Endodermal cell (in vitro differentiated cells): ENCODE measurements around the gene ZNF331. TPM values are rescaled to one million over a fixed set of nuclear protein-coding genes. Genes with fewer than 3 reads are reported as not detected.

Experiments
- DNase-seq: peaks from one replicate; pipeline ENCODE4 v3.0.0-alpha.2; 2017
- H3K27ac ChIP-seq: 2 replicates; pipeline ENCODE4 v1.5.1; 2013; ENCODE audit warnings: mild to moderate bottlenecking, low read depth, low read length, moderate library complexity
- H3K27me3 ChIP-seq: 2 replicates; pipeline ENCODE4 v1.6.1; 2013; ENCODE audit warnings: mild to moderate bottlenecking, low read length, moderate library complexity; ENCODE audit not compliant: insufficient read depth, control insufficient read depth, poor library complexity, severe bottlenecking
- H3K36me3 ChIP-seq: 2 replicates; pipeline ENCODE4 v1.7.0; 2013; ENCODE audit warnings: mild to moderate bottlenecking, low read length, moderate library complexity; ENCODE audit not compliant: control insufficient read depth, insufficient read depth
- H3K4me1 ChIP-seq: one replicate; pipeline ENCODE4 v1.7.0; 2013; ENCODE audit warnings: low read length; ENCODE audit not compliant: control insufficient read depth, insufficient read depth
- H3K4me3 ChIP-seq: 2 replicates; pipeline ENCODE4 v1.5.1; 2013; ENCODE audit warnings: mild to moderate bottlenecking, low read length, moderate library complexity
- H3K9ac ChIP-seq: 2 replicates; pipeline ENCODE4 v1.6.1; 2013; ENCODE audit warnings: mild to moderate bottlenecking, low read length, moderate library complexity; ENCODE audit not compliant: poor library complexity, severe bottlenecking; ENCODE audit errors: extremely low read depth
- H3K9me3 ChIP-seq: 2 replicates; pipeline ENCODE4 v1.6.1; 2013; ENCODE audit warnings: mild to moderate bottlenecking, low read length, moderate library complexity; ENCODE audit not compliant: control insufficient read depth
- H3K27ac Mint-ChIP-seq: 2 replicates; pipeline ENCODE4 v1.8.0; 2020; ENCODE audit warnings: mixed read lengths
- H3K27me3 Mint-ChIP-seq: 2 replicates; pipeline ENCODE4 v1.8.0; 2021; ENCODE audit warnings: mild to moderate bottlenecking, mixed read lengths; ENCODE audit not compliant: insufficient read depth
- H3K36me3 Mint-ChIP-seq: 2 replicates; pipeline ENCODE4 v1.8.0; 2020; ENCODE audit warnings: low read depth, mixed read lengths
- H3K4me1 Mint-ChIP-seq: 2 replicates; pipeline ENCODE4 v1.8.0; 2020; ENCODE audit warnings: mixed read lengths
- H3K4me3 Mint-ChIP-seq: 2 replicates; pipeline ENCODE4 v1.8.0; 2020; ENCODE audit warnings: mild to moderate bottlenecking, moderate library complexity, mixed read lengths
- H3K9me3 Mint-ChIP-seq: 2 replicates; pipeline ENCODE4 v1.8.0; 2020; ENCODE audit warnings: mild to moderate bottlenecking, mixed read lengths
- WGBS, 2 experiments: methylation state at CpG; one replicate each; pipeline versions ENCODE4 v1.1.5 to v1.1.7; 2013; ENCODE audit warnings: missing lambda C conversion rate in 2 of 2, mixed read lengths in 1 of 2; ENCODE audit not compliant: insufficient coverage in 1 of 2, insufficient read length in 1 of 2; 5-methylcytosine and 5-hydroxymethylcytosine counted together
- total RNA-seq, 2 donors: library from RNA; stranded (reverse); fragmentation: NEBNext Ultra II Directional in 1 of 2; extraction: Animal tissue kit (Norgen Biotek cat#: 25700) in 1 of 2; gene quantifications; 2 replicates in 1 of 2; 3 replicates in 1 of 2; pipeline ENCODE4 v1.2.1, GENCODE V29; 2021
- TF ChIP-seq, protein P1 (sequence below): fragments of 200-600 bp; sonication (generic); conservative IDR thresholded peaks from 2 replicates; pipeline ENCODE4 v1.5.0; 2021; ENCODE audit warnings: antibody characterized with exemption, mild to moderate bottlenecking

ZNF331 gene
- total RNA-seq, 2 donors from 2014 or later: 32.1 to 50.1 TPM

GRCh38 chr19:53626486-53626885, 88.5 kb downstream of the ZNF331 start:
- Mint-ChIP-seq H3K4me1 (peaks cover 13% of the 10 kb centered on the region), H3K27ac (no peak overlapping the region), H3K36me3 (no peaks in the 10 kb centered on the region), H3K27me3 (no peaks in the 10 kb centered on the region), H3K9me3 (no peaks in the 10 kb centered on the region), H3K4me3 (no peak overlapping the region)
- no peaks in the 10 kb centered on the region for H3K9me3 ChIP-seq
- no peak overlapping the region for H3K4me3 ChIP-seq
- TF ChIP-seq, protein P1, sequence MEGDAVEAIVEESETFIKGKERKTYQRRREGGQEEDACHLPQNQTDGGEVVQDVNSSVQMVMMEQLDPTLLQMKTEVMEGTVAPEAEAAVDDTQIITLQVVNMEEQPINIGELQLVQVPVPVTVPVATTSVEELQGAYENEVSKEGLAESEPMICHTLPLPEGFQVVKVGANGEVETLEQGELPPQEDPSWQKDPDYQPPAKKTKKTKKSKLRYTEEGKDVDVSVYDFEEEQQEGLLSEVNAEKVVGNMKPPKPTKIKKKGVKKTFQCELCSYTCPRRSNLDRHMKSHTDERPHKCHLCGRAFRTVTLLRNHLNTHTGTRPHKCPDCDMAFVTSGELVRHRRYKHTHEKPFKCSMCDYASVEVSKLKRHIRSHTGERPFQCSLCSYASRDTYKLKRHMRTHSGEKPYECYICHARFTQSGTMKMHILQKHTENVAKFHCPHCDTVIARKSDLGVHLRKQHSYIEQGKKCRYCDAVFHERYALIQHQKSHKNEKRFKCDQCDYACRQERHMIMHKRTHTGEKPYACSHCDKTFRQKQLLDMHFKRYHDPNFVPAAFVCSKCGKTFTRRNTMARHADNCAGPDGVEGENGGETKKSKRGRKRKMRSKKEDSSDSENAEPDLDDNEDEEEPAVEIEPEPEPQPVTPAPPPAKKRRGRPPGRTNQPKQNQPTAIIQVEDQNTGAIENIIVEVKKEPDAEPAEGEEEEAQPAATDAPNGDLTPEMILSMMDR: no peak
- DNase-seq: no peak
- WGBS, 2 experiments: 95% methylated on average over 9 of the region's 9 CpGs
- H3K9ac ChIP-seq: no peak overlapping the region
- H3K27ac ChIP-seq: no peak overlapping the region
- no peaks in the 10 kb centered on the region for H3K36me3 ChIP-seq
- no peaks in the 10 kb centered on the region for H3K4me1 ChIP-seq
- H3K27me3 ChIP-seq: no peaks in the 10 kb centered on the region

GRCh38 chr19:53626976-53627375, 89.0 kb downstream of the ZNF331 start:
- Mint-ChIP-seq H3K9me3 (no peaks in the 10 kb centered on the region), H3K4me3 (no peak overlapping the region), H3K36me3 (no peaks in the 10 kb centered on the region), H3K27me3 (no peaks in the 10 kb centered on the region), H3K4me1 (peaks cover 8% of the 10 kb centered on the region), H3K27ac (no peak overlapping the region)
- no peak for DNase-seq
- Histone ChIP-seq H3K9ac (no peak overlapping the region), H3K27me3 (no peaks in the 10 kb centered on the region), H3K36me3 (no peaks in the 10 kb centered on the region), H3K27ac (no peak overlapping the region), H3K9me3 (no peaks in the 10 kb centered on the region), H3K4me3 (no peak overlapping the region), H3K4me1 (no peaks in the 10 kb centered on the region)
- TF ChIP-seq, protein P1: no peak
- 95 to 98% methylated on average over 6 of the region's 6 CpGs for WGBS, 2 experiments

Other genes with a start within 250 kb of the ZNF331 start
- gene ZNF845, start 204.4 kb upstream of the ZNF331 start, total RNA-seq: 10 to 100 TPM; 19.0 to 24.3 TPM
- gene ZNF525, start 172.4 kb upstream of the ZNF331 start, total RNA-seq: 10 to 100 TPM; 42.2 to 48.8 TPM
- gene ZNF765, start 143.0 kb upstream of the ZNF331 start, total RNA-seq: 10 to 100 TPM; 30.1 to 35.9 TPM
- 10 to 100 TPM; 52.3 to 63.8 TPM for gene ZNF761, start 106.2 kb upstream of the ZNF331 start, total RNA-seq
- 10 to 100 TPM; 38.7 to 58.5 TPM for gene ZNF813, start 70.4 kb upstream of the ZNF331 start, total RNA-seq
- not detected for gene DPRX, start 93.9 kb downstream of the ZNF331 start, total RNA-seq